Stomach (tissue), 4 donors: ENCODE data around the gene LYZ.

ENCODE experiments used
- EP300 ChIP-seq: sonication (generic); formaldehyde crosslinking; IDR thresholded peaks from one replicate; pipeline ENCODE4 v1.6.1; 2017; ENCODE audit warnings: antibody characterized with exemption
- POLR2A ChIP-seq, 4 donors: fragments of 450-650 bp; IDR thresholded peaks; one replicate each; pipeline ENCODE4 v1.6.1; 2016; ENCODE audit warnings: antibody characterized with exemption in 4 of 4, control low read depth in 2 of 4, mild to moderate bottlenecking in 1 of 4, moderate library complexity in 1 of 4
- POLR2AphosphoS5 ChIP-seq, 3 donors: sonication (generic); formaldehyde crosslinking; IDR thresholded peaks; one replicate each; pipeline ENCODE4 v1.6.1; 2016; ENCODE audit warnings: antibody characterized with exemption in 3 of 3
- TF ChIP-seq, protein P1 (sequence below), 7 experiments: fragments of 450-650 bp in 4 of 7; fragments of 200-600 bp in 3 of 7; sonication (generic) in 3 of 7; IDR thresholded peaks; one replicate each; pipeline ENCODE4 v1.5.1; 2016 to 2019; ENCODE audit warnings: antibody characterized with exemption in 7 of 7, control low read depth in 2 of 7, mild to moderate bottlenecking in 1 of 7

DNA sequence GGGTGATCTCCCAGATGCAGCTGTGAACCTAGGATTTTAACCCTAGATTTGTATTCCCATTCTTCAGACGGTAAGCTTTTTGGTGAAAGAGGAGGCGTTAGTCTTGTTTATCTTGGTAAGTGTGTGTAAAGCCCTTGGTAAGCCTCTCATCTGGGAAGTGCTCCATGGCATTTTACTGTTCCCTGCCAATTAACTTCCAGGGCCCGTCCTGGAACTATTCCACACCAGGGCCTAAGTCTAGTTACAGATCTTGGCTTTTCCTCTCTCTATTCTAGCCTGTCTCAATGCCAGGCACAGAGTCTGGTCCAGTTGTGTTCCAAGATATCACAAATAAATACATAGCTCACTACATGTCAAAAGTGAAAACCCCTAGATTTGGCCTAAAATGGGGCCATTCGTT lies 53.8 kb downstream of the LYZ start:
- TF ChIP-seq, protein P1, sequence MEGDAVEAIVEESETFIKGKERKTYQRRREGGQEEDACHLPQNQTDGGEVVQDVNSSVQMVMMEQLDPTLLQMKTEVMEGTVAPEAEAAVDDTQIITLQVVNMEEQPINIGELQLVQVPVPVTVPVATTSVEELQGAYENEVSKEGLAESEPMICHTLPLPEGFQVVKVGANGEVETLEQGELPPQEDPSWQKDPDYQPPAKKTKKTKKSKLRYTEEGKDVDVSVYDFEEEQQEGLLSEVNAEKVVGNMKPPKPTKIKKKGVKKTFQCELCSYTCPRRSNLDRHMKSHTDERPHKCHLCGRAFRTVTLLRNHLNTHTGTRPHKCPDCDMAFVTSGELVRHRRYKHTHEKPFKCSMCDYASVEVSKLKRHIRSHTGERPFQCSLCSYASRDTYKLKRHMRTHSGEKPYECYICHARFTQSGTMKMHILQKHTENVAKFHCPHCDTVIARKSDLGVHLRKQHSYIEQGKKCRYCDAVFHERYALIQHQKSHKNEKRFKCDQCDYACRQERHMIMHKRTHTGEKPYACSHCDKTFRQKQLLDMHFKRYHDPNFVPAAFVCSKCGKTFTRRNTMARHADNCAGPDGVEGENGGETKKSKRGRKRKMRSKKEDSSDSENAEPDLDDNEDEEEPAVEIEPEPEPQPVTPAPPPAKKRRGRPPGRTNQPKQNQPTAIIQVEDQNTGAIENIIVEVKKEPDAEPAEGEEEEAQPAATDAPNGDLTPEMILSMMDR (IDR thresholded peaks at IDR 0.05): no peak
- TF ChIP-seq POLR2AphosphoS5 (IDR thresholded peaks at IDR 0.05): no peak
- TF ChIP-seq EP300: no peak
- no peak for TF ChIP-seq POLR2A (IDR thresholded peaks at IDR 0.05)
